Astrocyte (in vitro differentiated cells and primary cell): ENCODE results near the gene C12orf42. TPM values are rescaled to one million over a fixed set of nuclear protein-coding genes. Genes with fewer than 3 reads are reported as not detected.

ENCODE experiments used
- DNase-seq: peaks from one replicate; pipeline ENCODE4 v3.0.0-alpha.2; 2010; ENCODE audit warnings: low read depth
- FAIRE-seq: peaks from 2 replicates; lab custom pipeline; 2011; peaks lifted over from hg19 to GRCh38; lab: Jason Lieb, UNC
- H2AFZ ChIP-seq: 2 replicates; pipeline ENCODE4 v1.6.0; 2012; ENCODE audit warnings: low read depth, low read length, inconsistent platforms
- H3K27ac ChIP-seq: 2 replicates; pipeline ENCODE4 v1.5.1; 2011; ENCODE audit warnings: low read depth, low read length, inconsistent platforms
- H3K27me3 ChIP-seq: 2 replicates; pipeline ENCODE4 v1.6.0; 2011; ENCODE audit warnings: low read length, inconsistent platforms; ENCODE audit not compliant: insufficient read depth
- H3K36me3 ChIP-seq: 2 replicates; pipeline ENCODE4 v1.5.1; 2011; ENCODE audit warnings: low read length, inconsistent platforms; ENCODE audit not compliant: insufficient read depth
- H3K4me1 ChIP-seq: 2 replicates; pipeline ENCODE4 v1.5.1; 2011; ENCODE audit warnings: low read length, inconsistent platforms; ENCODE audit not compliant: insufficient read depth
- H3K4me2 ChIP-seq: 2 replicates; pipeline ENCODE4 v1.6.0; 2012; ENCODE audit warnings: low read length, inconsistent platforms
- H3K4me3 ChIP-seq: 2 replicates; pipeline ENCODE4 v1.5.1; 2011; ENCODE audit warnings: low read depth, mild to moderate bottlenecking, low read length, inconsistent platforms; ENCODE audit not compliant: insufficient read depth
- H3K79me2 ChIP-seq: 2 replicates; pipeline ENCODE4 v1.6.0; 2012; ENCODE audit warnings: mild to moderate bottlenecking, low read length, inconsistent platforms; ENCODE audit not compliant: insufficient read depth
- H3K9ac ChIP-seq: 2 replicates; pipeline ENCODE4 v1.6.0; 2012; ENCODE audit warnings: mild to moderate bottlenecking, low read length, inconsistent platforms
- H3K9me3 ChIP-seq: 2 replicates; pipeline ENCODE4 v1.5.1; 2012; ENCODE audit warnings: low read depth, mild to moderate bottlenecking, low read length, inconsistent platforms; ENCODE audit not compliant: insufficient read depth
- H4K20me1 ChIP-seq: 2 replicates; pipeline ENCODE4 v1.6.0; 2012; ENCODE audit warnings: low read length, inconsistent platforms; ENCODE audit not compliant: insufficient read depth
- H3K27ac Mint-ChIP-seq: one replicate; pipeline ENCODE4 v1.8.0; 2021; ENCODE audit warnings: mild to moderate bottlenecking, mixed read lengths; ENCODE audit not compliant: unreplicated experiment
- H3K27me3 Mint-ChIP-seq: one replicate; pipeline ENCODE4 v1.8.0; 2021; ENCODE audit warnings: low read depth, mixed read lengths; ENCODE audit not compliant: unreplicated experiment
- H3K36me3 Mint-ChIP-seq: one replicate; pipeline ENCODE4 v1.8.0; 2021; ENCODE audit warnings: low read depth, mixed read lengths; ENCODE audit not compliant: unreplicated experiment
- H3K4me1 Mint-ChIP-seq: one replicate; pipeline ENCODE4 v1.8.0; 2021; ENCODE audit warnings: low read depth, mixed read lengths; ENCODE audit not compliant: unreplicated experiment
- H3K4me3 Mint-ChIP-seq: one replicate; pipeline ENCODE4 v1.8.0; 2021; ENCODE audit warnings: mild to moderate bottlenecking, moderate library complexity, mixed read lengths; ENCODE audit not compliant: unreplicated experiment
- H3K9me3 Mint-ChIP-seq: one replicate; pipeline ENCODE4 v1.8.0; 2021; ENCODE audit warnings: mild to moderate bottlenecking, mixed read lengths; ENCODE audit not compliant: unreplicated experiment
- EZH2 ChIP-seq: IDR thresholded peaks from 2 replicates; pipeline ENCODE4 v1.6.1; 2012; ENCODE audit warnings: mild to moderate bottlenecking, low read length, inconsistent platforms; ENCODE audit not compliant: insufficient read depth
- total RNA-seq: library from RNA; stranded (reverse); gene quantifications from 2 replicates; pipeline ENCODE4 v1.2.1, GENCODE V29; 2021
- TF ChIP-seq, protein P1 (sequence below): IDR thresholded peaks from 2 replicates; pipeline ENCODE4 v1.5.1; 2011; ENCODE audit warnings: low read depth, mild to moderate bottlenecking, inconsistent platforms, low read length, moderate library complexity; ENCODE audit not compliant: insufficient read depth

Gene C12orf42
- total RNA-seq, 1 donor from 2014 or later, result not detected

DNA sequence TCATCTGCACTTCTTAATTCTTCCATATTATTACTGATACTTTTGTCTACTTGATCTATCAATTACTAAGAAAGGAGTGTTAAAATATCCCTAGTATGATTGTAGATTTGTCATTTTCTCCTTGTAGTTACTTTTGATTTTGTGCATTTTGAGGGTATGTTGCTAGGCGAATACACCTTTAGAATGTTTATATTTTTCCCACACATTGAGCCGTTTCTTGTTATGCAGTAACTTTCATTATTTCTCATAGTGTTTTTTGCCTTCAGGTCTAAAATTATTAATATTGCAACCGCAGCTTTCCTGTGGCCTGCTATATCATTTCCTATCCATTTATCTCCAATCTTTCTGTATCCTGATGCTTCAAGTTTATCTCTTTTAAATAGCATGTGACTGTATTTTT lies 44.6 kb upstream of the C12orf42 start:
- no peak overlapping the region for H3K4me2 ChIP-seq
- no peaks in the 10 kb centered on the region for H4K20me1 ChIP-seq
- peaks cover 23% of the 10 kb centered on the region for H3K4me1 Mint-ChIP-seq
- peaks cover 10% of the 10 kb centered on the region for H3K9me3 Mint-ChIP-seq
- no peaks in the 10 kb centered on the region for H3K27me3 Mint-ChIP-seq
- no peak overlapping the region for H2AFZ ChIP-seq
- no peak overlapping the region for H3K4me3 Mint-ChIP-seq
- DNase-seq (no peak), FAIRE-seq (no peak)
- no peaks in the 10 kb centered on the region for H3K9me3 ChIP-seq
- H3K27ac ChIP-seq, result no peak overlapping the region
- H3K79me2 ChIP-seq, result no peaks in the 10 kb centered on the region
- no peak for TF ChIP-seq EZH2
- TF ChIP-seq, protein P1, sequence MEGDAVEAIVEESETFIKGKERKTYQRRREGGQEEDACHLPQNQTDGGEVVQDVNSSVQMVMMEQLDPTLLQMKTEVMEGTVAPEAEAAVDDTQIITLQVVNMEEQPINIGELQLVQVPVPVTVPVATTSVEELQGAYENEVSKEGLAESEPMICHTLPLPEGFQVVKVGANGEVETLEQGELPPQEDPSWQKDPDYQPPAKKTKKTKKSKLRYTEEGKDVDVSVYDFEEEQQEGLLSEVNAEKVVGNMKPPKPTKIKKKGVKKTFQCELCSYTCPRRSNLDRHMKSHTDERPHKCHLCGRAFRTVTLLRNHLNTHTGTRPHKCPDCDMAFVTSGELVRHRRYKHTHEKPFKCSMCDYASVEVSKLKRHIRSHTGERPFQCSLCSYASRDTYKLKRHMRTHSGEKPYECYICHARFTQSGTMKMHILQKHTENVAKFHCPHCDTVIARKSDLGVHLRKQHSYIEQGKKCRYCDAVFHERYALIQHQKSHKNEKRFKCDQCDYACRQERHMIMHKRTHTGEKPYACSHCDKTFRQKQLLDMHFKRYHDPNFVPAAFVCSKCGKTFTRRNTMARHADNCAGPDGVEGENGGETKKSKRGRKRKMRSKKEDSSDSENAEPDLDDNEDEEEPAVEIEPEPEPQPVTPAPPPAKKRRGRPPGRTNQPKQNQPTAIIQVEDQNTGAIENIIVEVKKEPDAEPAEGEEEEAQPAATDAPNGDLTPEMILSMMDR, result no peak
- no peaks in the 10 kb centered on the region for H3K36me3 ChIP-seq
- no peaks in the 10 kb centered on the region for H3K4me1 ChIP-seq
- H3K4me3 ChIP-seq, result no peak overlapping the region
- no peaks in the 10 kb centered on the region for H3K36me3 Mint-ChIP-seq
- H3K9ac ChIP-seq, result no peak overlapping the region
- H3K27me3 ChIP-seq, result no peaks in the 10 kb centered on the region
- H3K27ac Mint-ChIP-seq, result no peak overlapping the region

DNA sequence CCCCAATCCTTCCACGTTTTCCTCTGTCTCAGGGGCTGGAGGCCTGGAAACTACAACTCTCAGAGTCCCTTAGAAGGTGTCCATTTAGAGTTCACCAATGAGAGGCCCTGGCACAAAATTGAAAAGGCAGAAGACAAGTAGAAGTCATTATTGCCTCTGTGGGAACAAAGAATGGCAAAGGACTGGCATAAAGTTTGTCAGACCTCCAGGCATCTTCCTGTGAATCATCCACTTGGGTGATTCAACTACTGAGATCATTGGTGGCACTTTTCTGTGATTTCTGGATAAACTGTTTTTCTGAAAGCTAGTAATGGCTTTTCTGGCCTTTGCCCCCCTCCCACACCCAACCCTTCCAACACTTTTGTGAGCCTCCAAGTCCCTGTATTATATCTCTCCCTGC lies 42.6 kb upstream of the C12orf42 start:
- TF ChIP-seq EZH2, result no peak
- TF ChIP-seq, protein P1, result no peak
- DNase-seq, result no peak
- Histone ChIP-seq H2AFZ (no peak overlapping the region), H3K4me3 (no peak overlapping the region), H3K79me2 (no peaks in the 10 kb centered on the region), H3K9me3 (no peaks in the 10 kb centered on the region), H4K20me1 (no peaks in the 10 kb centered on the region), H3K36me3 (no peaks in the 10 kb centered on the region), H3K27ac (no peak overlapping the region), H3K9ac (no peak overlapping the region), H3K4me1 (no peaks in the 10 kb centered on the region), H3K27me3 (no peaks in the 10 kb centered on the region), H3K4me2 (no peak overlapping the region)
- Mint-ChIP-seq H3K4me3 (no peak overlapping the region), H3K9me3 (peaks cover 10% of the 10 kb centered on the region), H3K4me1 (peaks cover 23% of the 10 kb centered on the region), H3K27me3 (no peaks in the 10 kb centered on the region), H3K36me3 (no peaks in the 10 kb centered on the region), H3K27ac (peak overlapping the region; percentile 15)
- FAIRE-seq, result no peak

DNA sequence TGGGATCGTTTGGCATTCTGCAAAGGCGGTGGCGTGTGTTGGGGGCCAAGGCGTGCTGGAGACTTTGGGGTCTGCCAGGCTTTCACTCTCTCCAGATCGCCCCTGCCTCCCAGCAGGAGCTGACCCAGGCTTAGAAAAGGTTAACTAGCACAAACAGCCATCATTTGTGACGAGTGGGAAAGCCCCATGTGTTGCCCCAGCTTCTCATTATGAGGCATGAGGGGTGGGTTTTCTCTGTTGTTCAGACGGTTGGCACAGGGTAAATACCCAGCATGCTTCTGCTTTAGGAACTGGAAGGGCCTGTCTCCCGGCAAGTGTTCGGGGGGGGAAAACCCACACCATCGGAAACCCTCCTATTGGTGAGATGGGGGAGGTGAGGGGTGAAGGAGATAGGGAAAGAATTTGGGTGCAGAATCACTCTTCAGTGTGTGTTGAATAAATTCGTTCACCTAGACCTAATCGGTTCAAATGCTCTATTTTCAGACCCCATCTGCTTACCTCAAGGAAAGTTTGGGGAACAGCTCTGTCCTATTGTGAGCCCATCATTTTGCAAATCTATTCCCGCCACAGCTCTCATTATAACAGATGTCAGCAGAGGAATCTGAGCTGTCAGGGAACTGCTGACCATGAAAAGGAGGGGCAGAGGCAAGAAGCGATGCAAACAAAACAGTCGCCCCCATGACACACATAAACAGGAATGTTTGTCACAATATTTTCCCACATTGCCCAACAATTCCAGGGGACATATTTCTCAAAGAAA lies 34.7 kb upstream of the C12orf42 start:
- FAIRE-seq, result no peak

More for the DNA sequence above, 34.7 kb upstream of the C12orf42 start:
- H3K27me3 Mint-ChIP-seq, result peaks cover 2% of the 10 kb centered on the region
- H3K9me3 Mint-ChIP-seq, result no peaks in the 10 kb centered on the region
- H4K20me1 ChIP-seq, result no peaks in the 10 kb centered on the region
- H3K4me3 ChIP-seq, result no peak overlapping the region
- no peak overlapping the region for H3K27ac Mint-ChIP-seq
- H3K36me3 Mint-ChIP-seq, result no peaks in the 10 kb centered on the region
- no peak for TF ChIP-seq EZH2
- TF ChIP-seq, protein P1, result no peak
- H3K4me2 ChIP-seq, result no peak overlapping the region
- no peaks in the 10 kb centered on the region for H3K36me3 ChIP-seq
- H3K27me3 ChIP-seq, result no peaks in the 10 kb centered on the region
- no peak overlapping the region for H3K27ac ChIP-seq
- H2AFZ ChIP-seq, result no peak overlapping the region
- H3K4me3 Mint-ChIP-seq, result no peak overlapping the region
- H3K79me2 ChIP-seq, result no peaks in the 10 kb centered on the region
- no peaks in the 10 kb centered on the region for H3K4me1 ChIP-seq
- peaks cover 13% of the 10 kb centered on the region for H3K4me1 Mint-ChIP-seq
- no peaks in the 10 kb centered on the region for H3K9me3 ChIP-seq
- H3K9ac ChIP-seq, result no peak overlapping the region
- no peak for DNase-seq
